SH-SY5Y (cell line): ENCODE data around the gene RNF215.

Experiments
- GATA2 ChIP-seq: IDR thresholded peaks from 2 replicates; pipeline ENCODE4 v1.6.1; 2011; ENCODE audit warnings: mild to moderate bottlenecking, low read depth, low read length
- GATA3 ChIP-seq: IDR thresholded peaks from 2 replicates; pipeline ENCODE4 v1.6.1; 2011; ENCODE audit warnings: low read depth, mild to moderate bottlenecking, low read length, moderate library complexity

DNA sequence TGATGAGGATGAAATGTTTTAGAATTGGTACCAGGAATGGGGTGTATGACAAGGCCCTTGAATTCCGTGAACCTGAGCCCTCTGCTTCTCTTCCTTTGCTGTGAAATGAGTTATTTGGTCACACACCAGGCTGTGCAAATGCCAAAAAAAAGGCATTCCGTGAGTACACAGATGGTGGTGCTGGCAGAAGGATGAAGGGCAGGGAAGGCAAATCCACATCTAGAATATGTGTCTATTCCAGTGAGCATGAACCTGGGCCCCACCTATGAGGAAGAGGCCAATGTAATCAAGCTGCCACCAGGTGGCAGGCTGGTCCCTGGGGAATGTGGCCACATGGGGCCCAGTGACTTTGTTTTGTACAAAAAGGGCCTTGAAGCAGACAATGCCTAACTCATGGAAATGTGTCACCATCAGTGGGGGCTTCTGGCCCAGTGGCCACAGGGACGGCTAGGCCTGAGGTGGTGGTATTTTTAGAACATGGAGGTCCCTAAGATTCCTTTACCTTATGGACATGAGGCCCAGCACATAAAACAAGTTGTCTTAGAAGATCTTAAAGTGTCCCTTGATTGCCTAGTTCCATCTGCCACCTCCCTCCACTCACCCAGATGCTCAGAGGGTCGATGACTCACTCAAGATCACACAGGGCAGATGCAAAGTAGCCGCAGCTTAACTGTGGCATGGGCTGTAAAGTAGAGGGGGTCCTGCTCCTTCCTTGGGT, 3.9 kb upstream of the RNF215 start:
- no peak for TF ChIP-seq GATA2
- TF ChIP-seq GATA3: no peak
